ENCODE measurements around the gene PDE8A.
A peak's percentile ranks its signal among the peaks of the same experiment; 100 is the strongest.
"Not testable (repeated sequence)": the region's sequence is repeated elsewhere in the genome, so short reads cannot be mapped to it uniquely, and the experiment has no call there.

The PDE8A gene

GRCh38 chr15:85154061-85154460 is 172.4 kb downstream of the PDE8A start:
- TF ChIP-seq POLR2A (IDR thresholded peaks at IDR 0.05; ENCODE audit: low read length) (no peak), GATA1 (IDR thresholded peaks at IDR 0.05; ENCODE audit: low read depth, low read length) (no peak)
- no peak for DNase-seq

- DNase-seq = no peak
- no peak for TF ChIP-seq GATA1 (IDR thresholded peaks at IDR 0.05; ENCODE audit: low read depth, low read length)
- no peak for TF ChIP-seq POLR2A (IDR thresholded peaks at IDR 0.05; ENCODE audit: low read length)
Observed at GRCh38 chr15:85155360-85155759, 173.7 kb downstream of the PDE8A start.

- no peak for DNase-seq
- TF ChIP-seq GATA1 (IDR thresholded peaks at IDR 0.05; ENCODE audit: low read depth, low read length) (no peak), POLR2A (IDR thresholded peaks at IDR 0.05; ENCODE audit: low read length) (no peak)
Observed at GRCh38 chr15:85155857-85156256, 174.2 kb downstream of the PDE8A start.

GRCh38 chr15:85157344-85157743 is 175.7 kb downstream of the PDE8A start:
- no peak for TF ChIP-seq GATA1 (IDR thresholded peaks at IDR 0.05; ENCODE audit: low read depth, low read length)
- TF ChIP-seq POLR2A (IDR thresholded peaks at IDR 0.05; ENCODE audit: low read length) = no peak
- no peak for DNase-seq

GRCh38 chr15:85162237-85162636 is 180.6 kb downstream of the PDE8A start:
- TF ChIP-seq GATA1 (IDR thresholded peaks at IDR 0.05; ENCODE audit: low read depth, low read length) (no peak), POLR2A (IDR thresholded peaks at IDR 0.05; ENCODE audit: low read length) (no peak)
- no peak for DNase-seq

- TF ChIP-seq GATA1 (IDR thresholded peaks at IDR 0.05; ENCODE audit: low read depth, low read length) (no peak), POLR2A (IDR thresholded peaks at IDR 0.05; ENCODE audit: low read length) (no peak)
Observed at GRCh38 chr15:85164841-85165466, 183.3 kb downstream of the PDE8A start.

GRCh38 chr15:85167568-85167967 is 185.9 kb downstream of the PDE8A start:
- no peak for DNase-seq
- TF ChIP-seq POLR2A (IDR thresholded peaks at IDR 0.05; ENCODE audit: low read length) (no peak), GATA1 (IDR thresholded peaks at IDR 0.05; ENCODE audit: low read depth, low read length) (no peak)

More at GRCh38 chr15:85164841-85165466, 183.3 kb downstream of the PDE8A start:
- no peak for DNase-seq

GRCh38 chr15:85168642-85169173 is 187.1 kb downstream of the PDE8A start:
- peak; percentile 21 to 28 for DNase-seq
- no peak for TF ChIP-seq GATA1 (IDR thresholded peaks at IDR 0.05; ENCODE audit: low read depth, low read length)
- no peak for TF ChIP-seq POLR2A (IDR thresholded peaks at IDR 0.05; ENCODE audit: low read length)

GRCh38 chr15:85171736-85172135 is 190.1 kb downstream of the PDE8A start:
- TF ChIP-seq GATA1 (IDR thresholded peaks at IDR 0.05; ENCODE audit: low read depth, low read length) = no peak
- TF ChIP-seq POLR2A (IDR thresholded peaks at IDR 0.05; ENCODE audit: low read length) = no peak
- peak; percentile 18 to 52 for DNase-seq

- TF ChIP-seq POLR2A (IDR thresholded peaks at IDR 0.05; ENCODE audit: low read length) (no peak), GATA1 (IDR thresholded peaks at IDR 0.05; ENCODE audit: low read depth, low read length) (no peak)
Observed at GRCh38 chr15:85172846-85173490, 191.3 kb downstream of the PDE8A start.

GRCh38 chr15:85173630-85174029 is 192.0 kb downstream of the PDE8A start:
- DNase-seq = not testable (repeated sequence)

More at GRCh38 chr15:85172846-85173490, 191.3 kb downstream of the PDE8A start:
- DNase-seq = no peak

- DNase-seq = peak in 1 of 2 experiments; percentile 18
- TF ChIP-seq GATA1 (IDR thresholded peaks at IDR 0.05; ENCODE audit: low read depth, low read length) (no peak), POLR2A (IDR thresholded peaks at IDR 0.05; ENCODE audit: low read length) (no peak)
Observed at GRCh38 chr15:85174521-85174920, 192.9 kb downstream of the PDE8A start.

- not testable (repeated sequence) for DNase-seq
Observed at GRCh38 chr15:85177042-85177515, 195.4 kb downstream of the PDE8A start.

GRCh38 chr15:85178308-85178707 is 196.7 kb downstream of the PDE8A start:
- no peak for DNase-seq
- TF ChIP-seq GATA1 (IDR thresholded peaks at IDR 0.05; ENCODE audit: low read depth, low read length) (no peak), POLR2A (IDR thresholded peaks at IDR 0.05; ENCODE audit: low read length) (no peak)

- DNase-seq = peak in 1 of 2 experiments; percentile 64
- no peak for TF ChIP-seq POLR2A (IDR thresholded peaks at IDR 0.05; ENCODE audit: low read length)
- TF ChIP-seq GATA1 (IDR thresholded peaks at IDR 0.05; ENCODE audit: low read depth, low read length) = no peak
Observed at GRCh38 chr15:85179700-85180099, 198.0 kb downstream of the PDE8A start.

- not testable (repeated sequence) for DNase-seq
Observed at GRCh38 chr15:85185350-85185749, 203.7 kb downstream of the PDE8A start.

GRCh38 chr15:85188171-85188577 is 206.5 kb downstream of the PDE8A start:
- peak; percentile 70 to 82 for DNase-seq
